NCI-H748 (cell line): ENCODE data around the gene FAM20B.

Experiments used
- DNase-seq: peaks from one replicate; lab custom pipeline; 2025; ENCODE audit not compliant: unreplicated experiment; lab: John Stamatoyannopoulos, UW

FAM20B gene

DNA sequence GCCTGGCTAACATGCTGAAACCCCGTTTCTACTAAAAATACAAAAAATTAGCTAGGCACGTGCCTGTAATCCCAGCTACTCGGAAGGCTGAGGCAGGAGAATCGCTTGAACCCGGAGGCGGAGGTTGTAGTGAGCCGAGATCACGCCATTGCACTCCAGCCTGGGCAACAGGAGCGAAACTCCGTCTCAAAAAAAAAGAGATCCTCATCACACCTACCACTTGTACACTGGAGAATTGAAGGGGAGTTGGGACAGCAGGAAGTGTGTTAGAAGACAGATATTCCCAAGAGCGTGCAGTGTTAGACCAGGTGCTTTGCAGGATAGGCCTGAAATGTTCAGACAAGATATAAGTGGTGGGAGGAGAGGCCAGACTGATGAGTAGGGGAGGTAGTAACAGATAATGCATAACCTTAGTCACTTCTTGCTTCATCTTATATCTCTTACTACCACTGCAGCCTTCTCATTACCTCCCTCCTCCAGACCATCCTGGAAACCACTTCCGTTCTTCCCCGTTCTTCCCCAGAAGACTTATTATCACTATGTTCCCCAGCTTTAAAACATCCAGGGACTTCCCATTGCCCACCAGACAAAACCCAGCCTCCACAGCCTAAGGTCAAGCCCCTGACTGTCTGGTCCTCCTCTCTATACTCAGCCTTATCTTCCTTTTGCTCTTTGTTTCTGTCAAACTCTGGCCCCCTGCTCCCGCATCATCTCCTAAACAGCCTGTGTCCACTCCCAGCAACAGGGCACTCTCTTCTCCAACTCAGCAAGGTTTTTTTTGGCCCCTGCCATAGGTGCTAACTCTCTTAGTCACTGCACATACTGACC lies 21.3 kb downstream of the FAM20B start:
- no peak for DNase-seq

- DNase-seq, result no peak
These were observed 21.9 kb downstream of the FAM20B start for GRCh38 chr1:179047636-179047997.

DNA sequence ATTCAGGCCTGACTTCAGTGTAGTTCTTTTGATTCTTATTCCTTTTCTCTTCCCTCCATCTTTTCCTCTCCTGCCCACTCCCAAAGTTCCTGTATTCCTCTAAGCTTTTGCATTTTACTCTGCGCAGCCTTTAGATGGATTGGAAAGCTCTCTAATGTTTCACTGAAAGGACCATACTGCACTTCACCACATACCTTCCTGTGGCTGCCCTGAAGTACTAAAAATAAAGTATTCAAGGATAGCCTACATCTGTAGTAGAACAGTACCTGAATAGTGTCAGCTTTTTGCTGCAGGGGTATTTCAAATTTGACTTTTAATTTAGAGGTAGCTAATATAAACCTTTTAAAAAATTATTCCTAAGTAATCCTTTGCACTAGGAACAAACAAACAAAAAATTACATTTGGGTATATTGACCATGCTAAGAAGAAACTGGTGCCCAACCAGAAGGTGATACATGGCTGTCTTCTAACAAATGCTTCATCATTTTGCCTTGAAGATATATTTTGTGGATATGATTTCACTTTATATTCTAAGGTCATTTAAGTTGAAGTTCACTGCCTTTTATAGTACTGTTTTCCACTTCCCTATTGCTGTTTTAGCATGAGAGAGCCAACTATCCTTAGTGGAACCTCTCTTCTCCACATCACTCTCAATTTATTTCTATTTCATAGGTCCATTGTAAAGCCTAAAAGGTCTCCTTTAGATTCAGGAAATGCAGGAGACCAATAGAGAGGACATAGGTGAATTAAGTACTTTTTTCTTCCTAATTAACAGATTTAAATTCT lies 22.8 kb downstream of the FAM20B start:
- DNase-seq, result no peak

DNA sequence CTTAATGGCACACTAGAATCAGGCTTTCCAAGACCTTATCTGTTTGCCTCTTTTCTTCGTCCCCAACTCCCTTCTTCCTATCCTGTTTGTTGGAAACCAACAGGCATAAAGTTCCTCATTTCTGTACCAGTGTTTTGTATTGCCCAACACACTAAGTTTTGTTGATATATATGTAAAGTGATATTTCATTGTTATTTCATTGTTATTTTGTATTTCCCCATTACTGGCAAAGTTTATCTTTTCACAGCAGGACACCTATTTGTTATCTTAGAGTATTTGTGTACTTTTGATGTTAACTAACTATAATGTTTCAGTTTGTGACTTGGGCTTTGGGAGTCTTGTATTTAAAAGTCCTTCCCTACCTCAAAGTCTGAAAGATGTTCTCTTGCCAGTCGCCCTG lies 27.1 kb downstream of the FAM20B start:
- no peak for DNase-seq

DNA sequence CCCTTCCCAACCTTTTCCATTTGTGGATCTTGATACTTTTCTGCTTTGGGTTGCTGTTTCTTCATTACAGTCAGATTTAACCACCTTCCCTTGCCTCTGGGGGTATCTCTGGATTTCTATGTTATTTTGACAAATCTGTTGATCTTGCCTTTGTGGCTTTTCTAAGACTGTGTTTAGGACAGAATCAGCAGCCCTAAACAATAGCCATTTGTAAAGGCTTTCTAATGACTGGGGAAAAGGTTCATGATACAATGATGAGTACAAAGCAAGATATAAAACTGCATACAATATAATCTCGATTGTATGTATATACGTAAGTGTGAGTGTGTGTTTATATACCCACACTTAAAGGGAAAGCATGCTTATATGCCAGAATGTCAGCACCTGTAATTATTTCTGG lies 27.8 kb downstream of the FAM20B start:
- no peak for DNase-seq

GRCh38 chr1:179055937-179056336 lies 30.2 kb downstream of the FAM20B start:
- no peak for DNase-seq

GRCh38 chr1:179058487-179059483 lies 33.1 kb downstream of the FAM20B start:
- DNase-seq, result no peak

GRCh38 chr1:179061360-179062282 lies 35.9 kb downstream of the FAM20B start:
- DNase-seq, result no peak

DNA sequence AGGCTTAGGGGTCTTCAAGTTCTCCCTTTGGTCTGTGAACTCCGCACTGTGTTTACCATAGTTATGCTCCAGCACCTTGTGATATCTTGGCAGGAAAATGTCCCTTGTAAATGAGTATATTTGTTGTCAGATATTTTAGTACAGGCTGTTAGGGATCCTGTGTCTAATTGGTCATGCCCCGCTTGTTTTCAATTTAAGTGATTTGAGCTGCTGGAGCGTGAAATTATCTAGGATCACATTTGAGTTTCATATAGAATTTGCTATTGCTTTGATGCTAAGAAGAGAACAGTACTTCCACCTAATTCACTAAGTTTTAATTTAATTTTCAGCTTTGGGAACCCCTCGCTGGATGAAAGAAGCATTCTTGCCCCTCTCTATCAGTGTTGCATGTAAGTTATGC lies 40.8 kb downstream of the FAM20B start:
- no peak for DNase-seq

GRCh38 chr1:179077396-179077795 lies 51.7 kb downstream of the FAM20B start:
- DNase-seq, result no peak

DNA sequence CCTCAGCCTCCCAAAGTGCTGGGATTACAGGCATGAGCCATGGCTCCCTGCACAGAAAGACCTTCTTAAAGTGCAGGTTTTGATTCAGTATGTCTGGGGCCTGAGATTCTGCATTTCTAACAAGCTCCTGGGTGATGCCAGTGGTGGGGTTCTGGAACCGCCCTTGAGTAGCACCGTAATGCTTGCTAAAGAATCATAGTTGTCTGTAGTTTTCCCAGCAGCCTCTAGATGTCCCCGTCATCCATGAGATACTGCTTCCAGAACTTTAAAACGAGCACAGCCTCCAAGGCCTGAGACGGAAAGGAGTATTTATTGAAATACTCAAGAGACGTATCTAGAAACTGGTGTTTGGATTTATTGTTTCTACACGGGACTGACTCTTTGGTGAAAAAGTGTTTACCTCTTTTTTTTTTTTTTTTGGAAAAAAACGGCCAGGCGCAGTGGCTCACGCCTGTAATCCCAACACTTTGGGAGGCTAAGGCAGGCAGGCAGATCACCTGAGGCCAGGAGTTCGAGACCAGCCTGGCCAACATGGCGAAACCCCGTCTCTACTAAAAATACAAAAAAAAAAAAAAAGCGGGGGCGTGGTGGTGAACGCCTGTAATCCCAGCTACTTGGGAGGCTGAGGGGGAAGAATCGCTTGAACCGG lies 53.5 kb downstream of the FAM20B start:
- peak; percentile 66 for DNase-seq

DNA sequence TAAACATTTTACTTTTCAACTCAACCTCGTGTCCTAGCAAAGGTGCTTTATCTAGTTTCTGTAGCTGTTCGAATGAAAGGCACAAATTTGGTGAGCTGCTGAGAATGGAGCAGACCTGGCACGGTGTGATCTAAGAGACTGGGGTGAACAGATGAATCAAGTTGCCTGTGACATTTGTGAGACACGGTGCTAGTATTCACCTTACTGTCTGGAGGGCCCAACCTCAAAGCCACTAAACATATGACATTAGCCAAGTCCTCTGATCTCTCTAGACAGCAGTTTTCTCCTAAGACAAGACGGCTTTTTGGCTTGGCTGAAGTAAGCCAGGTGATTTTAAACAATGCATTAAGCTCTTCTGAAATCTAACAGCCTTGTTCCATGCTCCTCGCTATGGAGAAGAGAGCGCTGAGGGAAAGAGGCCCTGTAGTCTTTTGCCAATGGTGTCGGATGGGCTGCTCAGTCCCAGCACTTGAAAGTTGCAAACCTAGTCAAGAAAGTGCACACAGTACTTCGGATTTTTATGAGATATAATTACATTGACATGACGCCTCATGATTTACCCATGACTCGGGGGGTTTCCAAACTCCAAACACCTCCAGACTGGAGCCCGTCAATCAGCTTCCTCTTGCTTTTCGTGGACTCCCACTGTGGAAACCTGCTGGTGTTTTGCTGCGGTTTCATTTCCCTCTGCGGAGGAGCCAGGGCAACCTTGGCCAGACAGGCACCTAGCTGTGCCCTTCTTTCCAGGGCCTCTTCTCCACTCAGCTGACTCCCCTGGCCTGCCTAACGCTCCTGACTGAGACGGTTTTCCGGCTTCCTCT lies 55.4 kb downstream of the FAM20B start:
- DNase-seq, result no peak

DNA sequence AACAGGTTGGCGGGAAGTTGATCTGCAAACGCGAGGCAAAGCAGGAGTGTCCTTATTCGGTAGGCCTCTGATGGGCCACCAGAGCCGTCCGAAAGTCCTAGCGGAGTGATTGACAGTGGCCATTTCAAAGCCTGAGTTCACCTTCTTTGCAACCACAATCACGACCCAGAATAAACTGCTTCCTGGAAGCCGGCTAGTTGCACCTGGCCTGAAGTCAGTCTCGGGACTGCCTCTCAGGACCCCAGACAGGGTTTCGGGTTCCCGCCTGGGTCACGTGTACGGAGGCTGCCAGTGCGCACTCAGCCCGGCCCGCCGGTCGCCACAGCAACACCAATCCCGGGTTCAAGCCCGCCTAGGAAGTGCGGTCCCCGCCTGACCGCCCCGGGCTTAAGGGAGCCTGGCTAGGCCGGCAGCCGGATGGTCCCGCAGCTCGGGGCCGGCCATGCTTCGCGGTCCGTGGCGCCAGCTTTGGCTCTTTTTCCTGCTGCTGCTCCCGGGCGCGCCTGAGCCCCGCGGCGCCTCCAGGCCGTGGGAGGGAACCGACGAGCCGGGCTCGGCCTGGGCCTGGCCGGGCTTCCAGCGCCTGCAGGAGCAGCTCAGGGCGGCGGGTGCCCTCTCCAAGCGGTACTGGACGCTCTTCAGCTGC lies 56.1 kb downstream of the FAM20B start, which contains the start of gene TOR3A:
Gene TOR3A, plus strand, starts transcription at position 384 of the 646 bp plus-strand sequence. Its CDS starts 59 bp downstream, at position 443.
- DNase-seq, result peak; percentile 83

DNA sequence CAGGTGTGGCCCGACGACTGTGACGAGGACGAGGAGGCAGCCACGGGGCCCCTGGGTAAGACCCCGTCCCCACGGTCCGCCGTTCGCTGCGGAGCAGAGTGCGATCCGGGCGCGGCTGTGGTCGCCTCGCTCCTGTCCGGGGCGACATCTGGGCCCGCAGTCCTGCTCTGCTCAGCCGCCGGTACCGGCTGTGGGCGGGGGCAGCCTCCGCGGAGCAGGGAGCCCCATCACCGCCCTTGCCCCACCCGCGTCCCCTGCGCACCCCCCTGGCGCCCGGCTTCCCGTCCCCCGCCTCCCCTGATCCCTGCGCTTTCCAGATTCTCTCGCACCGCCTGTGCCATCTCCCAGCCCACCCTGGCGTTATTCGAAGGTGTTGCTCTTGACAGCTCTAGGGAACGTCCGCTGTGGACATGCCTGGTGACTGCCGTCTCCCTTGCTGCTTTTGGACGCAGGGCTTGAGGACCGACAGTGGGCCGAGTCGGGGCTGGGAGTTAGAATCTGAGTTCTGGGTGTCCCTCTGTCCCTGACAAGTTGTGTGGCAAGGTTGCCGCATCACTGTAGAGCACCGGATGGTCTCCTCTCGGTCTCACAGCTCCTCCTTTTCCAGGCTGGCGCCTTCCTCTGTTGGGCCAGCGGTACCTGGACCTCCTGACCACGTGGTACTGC lies 56.8 kb downstream of the FAM20B start:
- DNase-seq, result peak; percentile 32

- no peak for DNase-seq
These were observed 57.3 kb downstream of the FAM20B start for GRCh38 chr1:179082999-179083335.

- no peak for DNase-seq
These were observed 57.8 kb downstream of the FAM20B start for GRCh38 chr1:179083533-179083932.

- DNase-seq, result no peak
These were observed 62.0 kb downstream of the FAM20B start for GRCh38 chr1:179087665-179088064.
